Spleen (tissue), 11 donors: ENCODE results near the gene NGFR. TPM values are rescaled to one million over a fixed set of nuclear protein-coding genes. Genes with fewer than 3 reads are reported as not detected.

Source experiments
- DNase-seq: peaks from one replicate; pipeline ENCODE4 v3.0.0-alpha.2; 2020
- H3K27ac ChIP-seq, 8 donors: fragments of 200-600 bp; sonication (generic) in 7 of 8; 1 replicate in 4 of 8; 2 replicates in 4 of 8; pipeline versions ENCODE4 v1.5.0 to v1.8.0; 2016 to 2021; ENCODE audit warnings: inconsistent platforms in 4 of 8, mild to moderate bottlenecking in 4 of 8, moderate library complexity in 1 of 8
- H3K27me3 ChIP-seq, 7 donors: fragments of 200-600 bp; sonication (generic) in 6 of 7; replicated peaks in 1 of 7; 1 replicate in 4 of 7; 2 replicates in 3 of 7; pipeline versions ENCODE4 v1.5.0 to v1.8.0; 2016 to 2021; ENCODE audit warnings: inconsistent platforms in 3 of 7, mild to moderate bottlenecking in 1 of 7
- H3K36me3 ChIP-seq, 6 donors: fragments of 200-600 bp; sonication (generic) in 5 of 6; 1 replicate in 4 of 6; 2 replicates in 2 of 6; pipeline versions ENCODE4 v1.5.0 to v1.8.0; 2016 to 2021; ENCODE audit warnings: inconsistent platforms in 2 of 6
- H3K4me1 ChIP-seq, 6 donors: fragments of 200-600 bp; sonication (generic) in 5 of 6; 1 replicate in 3 of 6; 2 replicates in 3 of 6; pipeline versions ENCODE4 v1.5.0 to v1.8.0; 2016 to 2021; ENCODE audit warnings: inconsistent platforms in 3 of 6
- H3K4me3 ChIP-seq, 8 donors: fragments of 200-600 bp; sonication (generic) in 7 of 8; 1 replicate in 4 of 8; 2 replicates in 4 of 8; pipeline versions ENCODE4 v1.5.0 to v1.8.0; 2016 to 2021; ENCODE audit warnings: inconsistent platforms in 4 of 8, mild to moderate bottlenecking in 4 of 8, moderate library complexity in 2 of 8
- H3K9me3 ChIP-seq, 8 donors: fragments of 200-600 bp; sonication (generic) in 7 of 8; 1 replicate in 4 of 8; 2 replicates in 4 of 8; pipeline versions ENCODE4 v1.5.0 to v1.8.0; 2016 to 2021; ENCODE audit warnings: inconsistent platforms in 4 of 8
- POLR2A ChIP-seq, 3 donors: fragments of 450-650 bp; IDR thresholded peaks; one replicate each; pipeline ENCODE4 v1.5.1; 2017; ENCODE audit warnings: antibody characterized with exemption in 3 of 3, mild to moderate bottlenecking in 1 of 3
- POLR2AphosphoS5 ChIP-seq, 3 donors: sonication (generic); formaldehyde crosslinking; IDR thresholded peaks; one replicate each; pipeline ENCODE4 v1.5.1; 2017; ENCODE audit warnings: antibody characterized with exemption in 3 of 3
- WGBS, 5 donors: extraction: QIAGEN DNeasy Blood & Tissue Kit in 3 of 5; methylation state at CpG; one replicate each; pipeline versions ENCODE4 v1.1.5 to v1.1.7; 2013 to 2018; 5-methylcytosine and 5-hydroxymethylcytosine counted together
- intact Hi-C: fragments of 100-400 bp; cut with DNase I; formaldehyde crosslinking; loops from one replicate; pipeline ENCODE4 v1.15.0; 2023; ENCODE audit warnings: low total_unique reads
- polyA plus RNA-seq, 3 donors: library from polyadenylated mRNA; stranded (reverse); fragments of 200-250 nt; gene quantifications; one replicate each; pipeline ENCODE4 v1.2.1, GENCODE V29; 2013
- total RNA-seq, 7 donors: library from RNA; depleted of rRNA in 3 of 7; stranded (reverse); fragments of >200 nt in 3 of 7; fragmentation: NEBNext Ultra II Directional in 4 of 7; extraction: Animal tissue kit (Norgen Biotek cat#: 25700) in 4 of 7; gene quantifications; one replicate each; pipeline versions ENCODE4 v1.1.0 to v1.2.1, GENCODE V29; 2016 to 2021
- TF ChIP-seq, protein P1 (sequence below), 11 experiments: fragments of 200-600 bp in 7 of 11; fragments of 450-650 bp in 4 of 11; sonication (generic) in 4 of 11; IDR thresholded peaks in 8 of 11; conservative IDR thresholded peaks in 3 of 11; 1 replicate in 7 of 11; 2 replicates in 4 of 11; pipeline versions ENCODE4 v1.4.0 to v1.8.0; 2016 to 2021; ENCODE audit warnings: antibody characterized with exemption in 11 of 11, inconsistent platforms in 4 of 11, mild to moderate bottlenecking in 1 of 11
- donor health status: healthy with polysubstance abuse.
- donor health status: DM: no; HTN: no; CAD: no; lungs with moderate emphysema.
- donor health status: DM: no; HTN: no; CAD: no.
- donor health status: Bipolar disorder and iron deficiency.
- donor health status: healthy.
- donor health status: DM: no; HTN: no; CAD: no.
- donor health status: DM: yes; HTN: yes; CAD: no.

Gene NGFR
- total and polyA plus RNA-seq, 10 donors: 4.1 to 36.8 (median 13.9) TPM

DNA sequence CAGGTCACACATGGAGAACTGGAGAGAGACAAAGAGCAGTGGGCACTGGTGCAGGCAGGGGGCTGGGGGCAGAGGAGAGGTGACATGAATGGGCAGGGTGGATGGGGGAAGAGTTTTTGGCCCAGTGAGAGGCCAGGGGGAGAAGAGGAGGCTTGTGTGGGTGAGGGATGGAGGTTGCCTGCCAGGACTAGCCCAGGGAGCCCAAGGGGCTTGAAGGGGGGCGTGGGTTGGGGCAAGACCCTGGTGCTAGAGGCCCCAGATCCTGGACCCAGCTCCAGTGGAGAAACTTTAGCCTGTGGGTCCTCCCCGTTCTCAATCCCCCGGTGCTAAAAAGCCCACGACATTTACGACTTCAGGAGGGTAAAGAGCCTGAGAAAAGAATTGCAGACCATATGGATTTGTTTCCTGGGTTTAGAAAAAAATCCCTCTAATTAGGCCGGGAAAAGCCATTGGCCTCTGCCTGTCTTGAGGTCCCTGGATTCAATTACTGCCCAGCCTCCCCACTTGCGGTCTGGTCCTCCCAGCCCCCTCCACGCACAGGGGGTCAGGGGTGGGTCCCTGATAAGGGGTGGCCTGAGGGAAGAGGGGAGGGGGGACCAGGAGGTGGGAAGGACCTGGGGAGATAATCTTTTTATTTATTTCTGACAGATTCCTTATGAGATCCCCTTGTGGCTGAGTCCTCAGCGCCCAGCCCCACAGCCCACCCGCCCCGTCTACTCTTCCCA lies 33.0 kb downstream of the NGFR start:
- DNase-seq: peak; percentile 23
- WGBS, 5 donors: 68 to 85% (median 80%) methylated on average over 11 of the region's 11 CpGs
- Histone ChIP-seq H3K4me1 (peaks cover 0 to 5% (median 0%) of the 10 kb centered on the region in 6 donors), H3K27ac (no peak overlapping the region), H3K36me3 (no peaks in the 10 kb centered on the region), H3K4me3 (no peak overlapping the region), H3K9me3 (no peaks in the 10 kb centered on the region), H3K27me3 (peaks cover 0 to 36% (median 0%) of the 10 kb centered on the region in 7 donors)
- TF ChIP-seq POLR2AphosphoS5 (IDR thresholded peaks at IDR 0.05) (no peak), POLR2A (IDR thresholded peaks at IDR 0.05) (no peak)
- TF ChIP-seq, protein P1, sequence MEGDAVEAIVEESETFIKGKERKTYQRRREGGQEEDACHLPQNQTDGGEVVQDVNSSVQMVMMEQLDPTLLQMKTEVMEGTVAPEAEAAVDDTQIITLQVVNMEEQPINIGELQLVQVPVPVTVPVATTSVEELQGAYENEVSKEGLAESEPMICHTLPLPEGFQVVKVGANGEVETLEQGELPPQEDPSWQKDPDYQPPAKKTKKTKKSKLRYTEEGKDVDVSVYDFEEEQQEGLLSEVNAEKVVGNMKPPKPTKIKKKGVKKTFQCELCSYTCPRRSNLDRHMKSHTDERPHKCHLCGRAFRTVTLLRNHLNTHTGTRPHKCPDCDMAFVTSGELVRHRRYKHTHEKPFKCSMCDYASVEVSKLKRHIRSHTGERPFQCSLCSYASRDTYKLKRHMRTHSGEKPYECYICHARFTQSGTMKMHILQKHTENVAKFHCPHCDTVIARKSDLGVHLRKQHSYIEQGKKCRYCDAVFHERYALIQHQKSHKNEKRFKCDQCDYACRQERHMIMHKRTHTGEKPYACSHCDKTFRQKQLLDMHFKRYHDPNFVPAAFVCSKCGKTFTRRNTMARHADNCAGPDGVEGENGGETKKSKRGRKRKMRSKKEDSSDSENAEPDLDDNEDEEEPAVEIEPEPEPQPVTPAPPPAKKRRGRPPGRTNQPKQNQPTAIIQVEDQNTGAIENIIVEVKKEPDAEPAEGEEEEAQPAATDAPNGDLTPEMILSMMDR (IDR thresholded peaks at IDR 0.05 in 8 of 11, conservative IDR thresholded peaks at IDR 0.05 in 3 of 11): no peak
- intact Hi-C loops: no loop called here

DNA sequence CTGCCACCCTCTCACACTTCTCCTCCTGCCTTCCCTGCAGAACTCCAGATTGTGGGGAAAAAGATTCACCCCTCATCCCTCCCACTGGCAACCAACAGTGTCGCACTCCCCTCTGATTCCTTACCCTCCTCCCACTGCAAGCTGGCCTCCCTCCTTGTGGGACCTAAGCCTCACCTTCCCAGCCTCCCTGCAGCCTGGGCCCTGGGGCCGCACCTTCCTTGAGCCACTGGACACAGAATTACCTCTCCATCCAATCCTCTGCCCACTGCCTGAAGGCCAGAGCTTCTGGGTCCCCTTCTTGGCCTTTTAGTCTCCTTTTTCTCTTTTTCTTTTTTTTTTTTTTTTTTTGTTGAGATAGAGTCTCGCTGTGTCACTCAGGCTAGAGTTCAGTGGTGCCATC lies 33.9 kb downstream of the NGFR start:
- Histone ChIP-seq H3K4me1 (peaks cover 0 to under 1% (median 0%) of the 10 kb centered on the region in 6 donors), H3K36me3 (no peaks in the 10 kb centered on the region), H3K4me3 (no peak overlapping the region), H3K27ac (no peak overlapping the region), H3K9me3 (no peaks in the 10 kb centered on the region), H3K27me3 (peaks cover 0 to 40% (median 0%) of the 10 kb centered on the region in 7 donors)
- intact Hi-C loops: no loop called here
- WGBS, 5 donors: 84 to 97% (median 92%) methylated on average over 3 of the region's 3 CpGs
- no peak for TF ChIP-seq POLR2A (IDR thresholded peaks at IDR 0.05)
- TF ChIP-seq, protein P1 (IDR thresholded peaks at IDR 0.05 in 8 of 11, conservative IDR thresholded peaks at IDR 0.05 in 3 of 11): no peak
- TF ChIP-seq POLR2AphosphoS5 (IDR thresholded peaks at IDR 0.05): no peak
- DNase-seq: peak; percentile 34

DNA sequence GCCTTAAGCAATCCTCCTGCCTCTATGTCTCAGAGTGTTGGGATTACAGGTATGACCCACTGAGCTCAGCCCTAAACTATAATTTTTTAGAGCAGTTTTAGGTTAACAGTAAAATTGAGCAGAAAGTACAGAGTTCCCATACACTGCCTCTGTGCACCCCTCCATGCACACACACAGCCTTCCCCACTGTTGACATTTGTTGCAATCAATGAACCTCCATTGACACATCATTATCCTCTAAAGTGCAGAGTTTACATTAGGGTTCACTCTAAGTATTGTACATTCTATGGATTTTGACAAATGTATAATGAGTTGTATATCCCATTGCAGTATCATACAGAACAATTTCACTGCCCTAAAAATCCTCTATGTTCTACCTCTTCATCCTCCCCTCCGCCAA lies 35.0 kb downstream of the NGFR start:
- no peak overlapping the region for H3K27ac ChIP-seq
- no peak overlapping the region for H3K4me3 ChIP-seq
- no peaks in the 10 kb centered on the region for H3K4me1 ChIP-seq
- H3K27me3 ChIP-seq: peaks cover 0 to 42% (median 0%) of the 10 kb centered on the region in 7 donors
- no peak for TF ChIP-seq POLR2A (IDR thresholded peaks at IDR 0.05)
- no peak for TF ChIP-seq POLR2AphosphoS5 (IDR thresholded peaks at IDR 0.05)
- TF ChIP-seq, protein P1 (IDR thresholded peaks at IDR 0.05 in 8 of 11, conservative IDR thresholded peaks at IDR 0.05 in 3 of 11): no peak
- H3K36me3 ChIP-seq: no peaks in the 10 kb centered on the region
- H3K9me3 ChIP-seq: no peaks in the 10 kb centered on the region
- no peak for DNase-seq
- intact Hi-C loops: no loop called here
- WGBS, 5 donors: 96 to 100% (median 100%) methylated on average over 1 of the region's 1 CpG

DNA sequence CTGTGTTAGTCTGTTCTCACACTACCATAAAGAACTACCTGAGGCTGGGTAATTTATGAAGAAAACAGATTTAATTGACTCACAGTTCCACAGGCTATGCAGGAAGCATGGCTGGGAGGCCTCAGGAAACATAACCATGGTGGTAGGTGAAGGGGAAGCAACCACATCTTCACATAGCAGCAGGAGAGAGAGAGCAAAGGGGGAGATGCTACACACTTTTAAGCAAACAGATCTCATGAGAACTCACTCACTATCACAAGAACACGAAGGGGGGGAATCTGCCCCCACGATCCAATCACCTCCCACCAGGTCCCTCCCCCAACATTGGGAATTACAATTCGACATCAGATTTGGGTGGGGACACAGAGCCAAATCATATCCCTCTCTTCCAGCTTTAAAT lies 48.8 kb downstream of the NGFR start:
- peaks cover 0 to 22% (median 5%) of the 10 kb centered on the region in 8 donors for H3K9me3 ChIP-seq
- H3K4me3 ChIP-seq: no peak overlapping the region
- intact Hi-C loops: no loop called here
- peaks cover 0 to 21% (median 0%) of the 10 kb centered on the region in 7 donors for H3K27me3 ChIP-seq
- DNase-seq: no peak
- no peak overlapping the region for H3K27ac ChIP-seq
- no peaks in the 10 kb centered on the region for H3K36me3 ChIP-seq
- WGBS, 5 donors: 69 to 90% (median 82%) methylated on average over 3 of the region's 3 CpGs
- no peaks in the 10 kb centered on the region for H3K4me1 ChIP-seq
- TF ChIP-seq POLR2A (IDR thresholded peaks at IDR 0.05): no peak
- TF ChIP-seq POLR2AphosphoS5 (IDR thresholded peaks at IDR 0.05): no peak
- TF ChIP-seq, protein P1 (IDR thresholded peaks at IDR 0.05 in 8 of 11, conservative IDR thresholded peaks at IDR 0.05 in 3 of 11): no peak
